ENCODE results near the gene RAB30.

The RAB30 gene

GRCh38 chr11:83008581-83008923 lies 63.1 kb downstream of the RAB30 start:
- Histone ChIP-seq H3K27me3 (ENCODE audit: insufficient read depth, low read depth) (no peaks in the 10 kb centered on the region), H3K36me3 (ENCODE audit: insufficient read depth) (no peaks in the 10 kb centered on the region), H3K27ac (no peak overlapping the region), H3K4me1 (ENCODE audit: low read depth, poor library complexity, severe bottlenecking) (peaks cover 45% of the 10 kb centered on the region), H3K4me3 (IDR thresholded peaks at IDR 0.05; ENCODE audit: insufficient read depth, low read depth, low read length) (no peak overlapping the region), H3K79me2 (ENCODE audit: insufficient read depth, low read depth) (no peaks in the 10 kb centered on the region), H2AFZ (ENCODE audit: low read depth) (no peak overlapping the region), H3K9ac (no peak overlapping the region), H3K4me2 (no peak overlapping the region), H4K20me1 (ENCODE audit: insufficient read depth) (no peaks in the 10 kb centered on the region)
- TF ChIP-seq CTCF (conservative IDR thresholded peaks at IDR 0.05; ENCODE audit: low read depth, low read length): no peak

- no peaks in the 10 kb centered on the region for H3K79me2 ChIP-seq (ENCODE audit: insufficient read depth, low read depth)
- no peaks in the 10 kb centered on the region for H4K20me1 ChIP-seq (ENCODE audit: insufficient read depth)
- H3K4me1 ChIP-seq (ENCODE audit: low read depth, poor library complexity, severe bottlenecking): peaks cover 45% of the 10 kb centered on the region
- H3K27ac ChIP-seq: no peak overlapping the region
- H3K4me3 ChIP-seq (IDR thresholded peaks at IDR 0.05; ENCODE audit: insufficient read depth, low read depth, low read length): no peak overlapping the region
- no peak overlapping the region for H3K4me2 ChIP-seq
- H3K27me3 ChIP-seq (ENCODE audit: insufficient read depth, low read depth): no peaks in the 10 kb centered on the region
- no peaks in the 10 kb centered on the region for H3K36me3 ChIP-seq (ENCODE audit: insufficient read depth)
- no peak for TF ChIP-seq CTCF (conservative IDR thresholded peaks at IDR 0.05; ENCODE audit: low read depth, low read length)
- H3K9ac ChIP-seq: no peak overlapping the region
- no peak overlapping the region for H2AFZ ChIP-seq (ENCODE audit: low read depth)
Measured at GRCh38 chr11:83007909-83008580, 63.7 kb downstream of the RAB30 start.

- Histone ChIP-seq H3K9ac (no peak overlapping the region), H2AFZ (ENCODE audit: low read depth) (no peak overlapping the region), H3K4me1 (ENCODE audit: low read depth, poor library complexity, severe bottlenecking) (peaks cover 45% of the 10 kb centered on the region), H3K27ac (no peak overlapping the region), H3K4me3 (IDR thresholded peaks at IDR 0.05; ENCODE audit: insufficient read depth, low read depth, low read length) (no peak overlapping the region), H3K27me3 (ENCODE audit: insufficient read depth, low read depth) (no peaks in the 10 kb centered on the region), H3K36me3 (ENCODE audit: insufficient read depth) (no peaks in the 10 kb centered on the region), H4K20me1 (ENCODE audit: insufficient read depth) (no peaks in the 10 kb centered on the region), H3K4me2 (no peak overlapping the region), H3K79me2 (ENCODE audit: insufficient read depth, low read depth) (no peaks in the 10 kb centered on the region)
- TF ChIP-seq CTCF (conservative IDR thresholded peaks at IDR 0.05; ENCODE audit: low read depth, low read length): no peak
Measured at GRCh38 chr11:83007477-83007876, 64.2 kb downstream of the RAB30 start.

- Histone ChIP-seq H3K36me3 (ENCODE audit: insufficient read depth) (no peaks in the 10 kb centered on the region), H3K4me1 (ENCODE audit: low read depth, poor library complexity, severe bottlenecking) (peaks cover 44% of the 10 kb centered on the region), H3K9ac (no peak overlapping the region), H3K79me2 (ENCODE audit: insufficient read depth, low read depth) (no peaks in the 10 kb centered on the region), H3K27ac (no peak overlapping the region), H4K20me1 (ENCODE audit: insufficient read depth) (no peaks in the 10 kb centered on the region), H2AFZ (ENCODE audit: low read depth) (no peak overlapping the region), H3K27me3 (ENCODE audit: insufficient read depth, low read depth) (no peaks in the 10 kb centered on the region), H3K4me2 (no peak overlapping the region), H3K4me3 (IDR thresholded peaks at IDR 0.05; ENCODE audit: insufficient read depth, low read depth, low read length) (no peak overlapping the region)
- no peak for TF ChIP-seq CTCF (conservative IDR thresholded peaks at IDR 0.05; ENCODE audit: low read depth, low read length)
Measured at GRCh38 chr11:83006877-83007330, 64.8 kb downstream of the RAB30 start.

Measured in KMS-11 (cell line).